ENCODE measurements around the gene ULK2.

The ULK2 gene

GRCh38 chr17:19744922-19745757, 122.6 kb downstream of the ULK2 start:
- DNase-seq = peak; percentile 50

DNA sequence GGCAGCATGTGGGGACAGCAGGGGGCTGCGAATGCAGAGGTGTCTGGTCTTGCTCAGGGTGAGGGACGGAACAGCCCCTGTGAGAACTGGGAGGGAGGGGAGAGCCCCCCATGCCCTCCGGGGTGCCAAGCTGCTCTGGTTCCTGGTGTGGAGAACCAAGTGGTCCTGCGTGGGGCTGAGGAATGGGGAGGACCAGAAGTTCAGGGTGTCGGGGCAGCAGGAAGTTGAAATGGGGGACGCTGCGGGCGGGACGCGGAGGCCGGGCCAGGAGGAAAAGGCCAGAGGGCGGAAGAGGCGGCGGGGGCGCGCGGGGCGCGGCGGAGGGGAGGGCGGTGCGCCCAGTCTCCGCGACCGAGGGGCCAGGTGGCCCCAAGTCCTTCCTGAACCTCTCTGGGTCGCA, 123.2 kb downstream of the ULK2 start:
- no peak for DNase-seq

GRCh38 chr17:19743101-19744100, 124.3 kb downstream of the ULK2 start:
- no peak for DNase-seq

- DNase-seq = no peak
These were observed 125.2 kb downstream of the ULK2 start for GRCh38 chr17:19742495-19742894.

- no peak for DNase-seq
These were observed 125.8 kb downstream of the ULK2 start for GRCh38 chr17:19741832-19742457.

DNA sequence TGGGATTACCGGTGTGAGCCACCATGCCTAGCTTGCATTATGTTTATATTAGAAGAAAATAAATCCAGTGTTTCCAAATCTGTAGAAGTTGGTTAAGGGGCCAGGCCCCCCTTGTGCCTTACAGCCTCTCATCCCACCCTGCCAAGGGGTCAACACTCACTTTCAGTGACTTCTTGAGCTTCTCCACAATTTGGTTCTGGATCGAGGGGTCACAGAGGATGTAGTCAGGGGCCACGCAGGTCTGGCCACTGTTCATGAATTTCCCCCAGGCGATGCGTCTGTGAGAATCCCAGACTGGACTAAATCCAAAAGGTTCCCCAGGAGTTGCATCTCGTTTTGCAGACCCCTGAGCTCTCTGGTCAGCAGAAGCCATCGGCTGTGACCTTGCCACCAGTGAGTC, 126.8 kb downstream of the ULK2 start:
- DNase-seq = no peak

- no peak for DNase-seq
These were observed 128.2 kb downstream of the ULK2 start for GRCh38 chr17:19739241-19740201.

DNA sequence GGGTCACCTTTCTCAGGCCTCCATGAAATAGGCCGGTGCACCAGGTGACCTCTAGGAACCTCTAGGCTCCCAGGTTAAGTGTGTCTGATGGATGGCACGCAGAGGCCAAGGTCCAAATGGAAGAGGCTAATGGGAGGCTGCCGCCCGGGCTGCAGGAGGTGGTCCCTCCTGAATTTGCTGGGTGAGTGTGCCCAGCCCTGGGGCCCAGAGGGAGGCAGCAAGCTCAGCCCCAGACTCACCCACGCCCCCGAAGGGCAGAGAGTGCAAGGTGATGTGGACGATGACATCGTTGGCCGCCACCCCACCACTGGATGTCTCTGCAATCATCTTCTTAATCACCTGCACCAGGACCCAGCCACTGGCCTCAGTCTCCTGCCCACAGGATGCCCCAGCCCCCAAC, 129.0 kb downstream of the ULK2 start:
- no peak for DNase-seq

- DNase-seq = no peak
These were observed 129.7 kb downstream of the ULK2 start for GRCh38 chr17:19738073-19738449.

DNA sequence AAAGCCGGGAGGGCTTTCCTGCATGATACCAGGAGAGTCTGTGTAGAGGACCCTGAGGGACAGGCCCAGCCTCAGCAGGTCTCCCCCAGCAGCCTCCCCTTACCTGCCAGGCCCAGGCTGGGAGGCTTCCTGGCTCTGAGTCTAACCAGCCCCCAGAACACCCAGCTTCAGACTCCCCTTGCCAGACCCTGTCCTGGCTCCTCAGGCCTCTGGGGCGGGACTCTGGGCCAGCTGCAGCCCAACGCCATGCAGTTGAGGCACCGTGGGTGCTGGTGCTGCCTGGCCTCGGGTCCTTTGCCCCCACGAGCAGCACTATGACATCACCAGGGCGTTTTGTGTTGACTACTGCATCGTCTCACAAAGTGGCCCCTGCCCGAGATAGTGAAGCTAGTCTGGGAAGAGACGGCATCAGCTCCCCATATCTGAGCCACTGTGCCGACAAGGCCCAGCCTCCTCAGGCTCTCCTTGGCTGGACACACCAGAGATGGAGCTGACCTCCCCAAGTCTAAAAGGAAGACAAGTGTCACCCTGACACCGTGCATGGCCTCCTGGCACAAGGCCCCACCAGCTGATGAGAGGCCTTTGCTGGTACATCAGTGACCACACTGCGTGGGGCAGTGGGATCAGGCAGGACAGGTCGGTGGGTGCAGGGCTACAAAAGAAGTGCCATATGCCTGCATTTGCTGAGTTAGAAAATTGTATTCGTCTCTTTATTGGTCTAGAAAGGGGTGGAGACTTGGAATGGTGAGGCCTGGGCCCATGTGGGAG, 130.2 kb downstream of the ULK2 start:
- DNase-seq = no peak

DNA sequence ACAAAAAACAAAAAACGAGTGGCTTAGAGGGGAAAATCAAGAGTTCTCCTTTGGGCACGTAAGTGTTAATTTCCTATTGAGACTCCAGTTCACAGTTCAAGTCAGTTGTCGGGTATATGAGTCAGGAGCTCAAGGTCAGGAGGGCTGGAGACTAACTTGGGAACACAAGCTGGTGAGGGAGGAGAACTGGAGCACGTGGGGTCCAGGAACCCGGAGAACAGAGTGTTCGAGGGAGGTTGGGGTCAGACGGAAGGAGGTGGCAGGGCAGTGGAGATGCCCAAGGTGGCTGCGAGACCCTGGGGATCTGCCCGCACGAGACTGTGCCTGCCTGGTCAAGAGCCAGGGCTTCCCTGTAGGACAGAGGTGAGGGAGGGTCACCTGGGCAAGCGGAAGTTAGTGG, 131.7 kb downstream of the ULK2 start:
- no peak for DNase-seq

- no peak for DNase-seq
These were observed 133.7 kb downstream of the ULK2 start for GRCh38 chr17:19733953-19734526.

GRCh38 chr17:19731626-19732025, 136.1 kb downstream of the ULK2 start:
- no peak for DNase-seq

GRCh38 chr17:19730843-19731242, 136.9 kb downstream of the ULK2 start:
- DNase-seq = no peak

DNA sequence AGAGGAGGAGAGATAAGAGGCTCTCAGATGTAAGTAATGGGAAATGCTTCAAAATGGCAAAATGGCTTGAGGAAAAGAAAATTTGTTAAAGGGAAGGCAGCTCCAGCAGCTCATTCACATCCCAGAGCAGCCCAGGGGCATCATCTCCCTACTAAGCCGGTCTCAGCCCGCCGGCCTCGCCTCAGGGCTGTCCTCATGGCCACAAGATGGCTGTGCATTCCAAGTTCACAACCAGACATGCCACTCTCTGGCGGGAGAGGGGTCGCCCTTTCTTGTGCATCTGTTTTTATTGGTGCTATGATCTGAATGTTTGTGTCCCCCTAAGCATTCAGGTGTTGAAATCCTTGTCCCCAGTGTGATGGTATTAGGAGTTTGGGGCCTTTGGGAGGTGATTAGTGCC, 137.8 kb downstream of the ULK2 start:
- DNase-seq = no peak

GRCh38 chr17:19728084-19728495, 139.6 kb downstream of the ULK2 start:
- peak; percentile 15 for DNase-seq

DNA sequence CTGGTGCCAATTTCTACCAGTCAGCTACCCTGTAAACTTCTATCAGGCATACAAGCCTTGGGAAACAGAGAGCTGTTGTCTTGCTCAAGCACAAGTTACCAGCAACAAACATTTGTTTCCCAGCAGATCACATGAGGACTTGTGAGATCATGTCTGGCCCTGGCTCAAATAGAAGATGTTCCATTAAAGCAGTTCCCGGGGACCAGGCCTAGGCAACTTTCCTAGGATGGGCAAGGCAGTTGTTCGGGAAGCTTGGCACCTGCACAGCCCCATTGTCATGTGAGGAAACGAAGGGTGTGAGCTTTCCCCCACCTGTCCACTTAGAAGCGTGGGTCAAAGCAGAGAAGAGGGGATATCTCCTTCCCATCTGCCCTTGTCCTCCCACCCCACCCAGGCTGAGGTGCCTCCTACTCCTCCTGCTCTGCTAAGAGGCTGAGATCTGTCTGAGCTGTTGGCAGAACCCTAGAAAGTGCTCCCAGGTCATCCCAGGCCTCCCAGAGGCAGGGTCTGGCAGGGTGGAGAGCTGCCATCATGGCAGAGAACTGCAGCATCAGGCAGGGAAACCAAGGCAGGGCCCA, 140.1 kb downstream of the ULK2 start:
- DNase-seq = no peak

DNA sequence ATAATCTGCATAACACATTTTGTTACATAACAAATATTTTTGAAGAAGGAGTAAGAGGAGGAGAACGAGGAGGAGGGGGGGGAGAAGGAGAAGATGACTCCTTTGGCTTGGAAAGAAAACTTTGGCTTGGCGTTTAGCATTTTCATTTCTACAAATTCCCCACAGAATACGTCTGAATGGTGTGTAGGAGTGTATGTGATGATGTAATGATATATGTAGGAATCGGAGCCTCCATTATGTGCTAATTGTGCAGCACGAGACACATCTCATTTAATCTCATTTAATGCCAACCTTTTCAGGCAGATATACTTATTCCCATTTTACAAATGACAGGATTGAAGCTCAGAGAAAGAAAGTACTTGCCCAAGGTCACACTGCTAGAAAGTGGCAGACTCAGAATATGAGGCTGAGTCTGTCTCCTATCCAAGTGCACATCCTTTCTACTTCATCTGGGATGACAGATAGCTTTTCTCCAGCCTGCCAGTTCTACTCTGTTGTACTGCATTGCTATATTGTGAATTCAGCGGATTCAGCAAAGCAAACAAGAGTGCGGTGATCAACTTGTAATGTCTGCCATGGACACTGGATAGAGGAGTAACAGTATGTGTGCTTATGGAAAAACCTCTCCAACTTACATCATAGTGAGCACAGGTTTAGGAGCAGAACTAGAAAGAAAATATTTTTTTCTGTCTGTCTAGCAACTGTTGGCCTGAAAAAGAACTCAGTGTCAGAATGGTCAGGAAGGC, 140.9 kb downstream of the ULK2 start:
- DNase-seq = no peak

DNA sequence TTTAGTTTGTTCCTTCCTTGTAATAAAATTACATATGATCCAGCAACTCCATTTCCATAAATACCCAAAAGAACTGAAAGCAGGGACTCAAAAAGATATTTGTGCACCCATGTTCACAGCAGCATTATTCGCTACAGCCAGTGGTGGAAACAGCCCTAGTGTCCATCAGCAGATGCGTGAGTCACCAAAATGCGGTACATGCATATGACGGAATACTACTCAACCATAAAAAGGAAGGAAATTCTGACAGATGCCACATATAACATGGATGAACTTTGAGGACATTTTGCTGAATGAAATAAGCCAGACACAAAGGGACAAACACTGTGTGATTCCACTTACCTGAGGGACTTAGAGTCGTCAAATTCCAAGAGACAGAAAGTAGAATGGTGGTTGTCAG, 142.2 kb downstream of the ULK2 start:
- DNase-seq = no peak
